Right lobe of liver (tissue), 6 donors: ENCODE measurements around the gene ULK4. TPM values are rescaled to one million over a fixed set of nuclear protein-coding genes. Genes with fewer than 3 reads are reported as not detected.
A peak's percentile ranks its signal among the peaks of the same experiment; 100 is the strongest.

Source experiments
- ATAC-seq, 4 donors: fragments of 200-7000 bp; cut with Tn5 transposase; one replicate each; pipeline ENCODE4 v1.9.1; 2020; ENCODE audit warnings: mild to moderate bottlenecking in 4 of 4, moderate library complexity in 4 of 4
- DNase-seq, 3 donors: peaks; one replicate each; pipeline ENCODE4 v3.0.0-alpha.2; 2020
- H3K27ac ChIP-seq, 3 donors: fragments of 200-600 bp; one replicate each; pipeline ENCODE4 v1.8.0; 2022
- H3K27me3 ChIP-seq, 2 donors: fragments of 200-600 bp; one replicate each; pipeline ENCODE4 v1.8.0; 2022
- H3K36me3 ChIP-seq, 4 donors: fragments of 200-600 bp; sonication (generic) in 1 of 4; one replicate each; pipeline versions ENCODE4 v1.5.1 to v1.8.0; 2017 to 2022; ENCODE audit warnings: control low read depth in 1 of 4
- H3K4me1 ChIP-seq, 4 donors: fragments of 200-600 bp; sonication (generic) in 1 of 4; one replicate each; pipeline versions ENCODE4 v1.5.1 to v1.8.0; 2017 to 2022; ENCODE audit warnings: control low read depth in 1 of 4
- H3K4me3 ChIP-seq, 3 donors: fragments of 200-600 bp; one replicate each; pipeline ENCODE4 v1.8.0; 2022
- H3K9me3 ChIP-seq, 4 donors: fragments of 200-600 bp; sonication (generic) in 1 of 4; one replicate each; pipeline versions ENCODE4 v1.5.1 to v1.8.0; 2017 to 2022; ENCODE audit warnings: control low read depth in 1 of 4
- CTCF ChIP-seq, 4 donors: fragments of 200-600 bp in 3 of 4; fragments of 450-650 bp in 1 of 4; IDR thresholded peaks; one replicate each; pipeline versions ENCODE4 v1.5.1 to v1.8.0; 2016 to 2022; ENCODE audit warnings: antibody characterized with exemption in 4 of 4, mild to moderate bottlenecking in 2 of 4
- POLR2A ChIP-seq: fragments of 450-650 bp; IDR thresholded peaks from one replicate; pipeline ENCODE4 v1.6.1; 2017; ENCODE audit warnings: antibody characterized with exemption, mild to moderate bottlenecking
- WGBS: methylation state at CpG from one replicate; pipeline ENCODE4 v1.1.6; 2018; ENCODE audit warnings: low coverage, low lambda C conversion rate; ENCODE audit not compliant: insufficient coverage; ENCODE audit errors: missing lambda C conversion rate; 5-methylcytosine and 5-hydroxymethylcytosine counted together
- intact Hi-C, 2 donors: fragments of 100-400 bp; cut with DNase I; formaldehyde crosslinking; loops; one replicate each; pipeline versions ENCODE4 v1.11.2 to v1.14.1; 2022
- total RNA-seq, 6 experiments: library from RNA; depleted of rRNA in 2 of 6; stranded (reverse); fragments of >200 nt in 2 of 6; fragmentation: NEBNext Ultra II Directional in 3 of 6; extraction: Animal tissue kit (Norgen Biotek cat#: 25700) in 3 of 6; gene quantifications; one replicate each; pipeline versions ENCODE4 v1.1.0 to v1.2.4, GENCODE V29; 2016 to 2023
- donor health status: DM: no; HTN: yes; CAD: no.
- donor health status: DM: no; HTN: no; CAD: no.
- donor health status: DM: no; HTN: no; CAD: no.
- donor health status: DM: no; HTN: yes; CAD: no.
- donor health status: DM: no; HTN: yes; CAD: no.

Gene ULK4
- total RNA-seq, 6 experiments from 2014 or later = 2.8 to 5.6 (median 4.9) TPM

- WGBS = 59% methylated on average over 10 of the region's 11 CpGs
Measured at GRCh38 chr3:41836360-41837134, 125.4 kb downstream of the ULK4 start.

GRCh38 chr3:41833628-41834027 is 128.3 kb downstream of the ULK4 start:
- intact Hi-C loops = no loop called here
- no peaks in the 10 kb centered on the region for H3K27me3 ChIP-seq
- no peak overlapping the region for H3K27ac ChIP-seq
- 88% methylated on average over 3 of the region's 3 CpGs for WGBS
- DNase-seq = no peak
- TF ChIP-seq CTCF (IDR thresholded peaks at IDR 0.05) (no peak), POLR2A (no peak)
- no peak overlapping the region for H3K4me3 ChIP-seq
- no peak for ATAC-seq
- no peaks in the 10 kb centered on the region for H3K4me1 ChIP-seq
- H3K36me3 ChIP-seq = no peaks in the 10 kb centered on the region
- H3K9me3 ChIP-seq = no peaks in the 10 kb centered on the region

More at GRCh38 chr3:41836360-41837134, 125.4 kb downstream of the ULK4 start:
- intact Hi-C loops = no loop called here
- Histone ChIP-seq H3K9me3 (no peaks in the 10 kb centered on the region), H3K36me3 (no peaks in the 10 kb centered on the region), H3K27me3 (no peaks in the 10 kb centered on the region), H3K4me3 (no peak overlapping the region), H3K4me1 (no peaks in the 10 kb centered on the region), H3K27ac (no peak overlapping the region)
- TF ChIP-seq CTCF (IDR thresholded peaks at IDR 0.05) = no peak
- TF ChIP-seq POLR2A = no peak
- no peak for DNase-seq
- no peak for ATAC-seq

GRCh38 chr3:41819236-41819635 is 142.7 kb downstream of the ULK4 start:
- TF ChIP-seq POLR2A (no peak), CTCF (IDR thresholded peaks at IDR 0.05) (no peak)
- Histone ChIP-seq H3K4me3 (no peak overlapping the region), H3K4me1 (no peaks in the 10 kb centered on the region), H3K9me3 (no peaks in the 10 kb centered on the region), H3K27ac (no peak overlapping the region), H3K36me3 (no peaks in the 10 kb centered on the region), H3K27me3 (no peaks in the 10 kb centered on the region)
- no peak for DNase-seq
- WGBS = 63% methylated on average over 3 of the region's 3 CpGs
- no peak for ATAC-seq
- intact Hi-C loops = no loop called here

- Histone ChIP-seq H3K36me3 (no peaks in the 10 kb centered on the region), H3K4me1 (peaks cover 0 to 5% (median 0%) of the 10 kb centered on the region in 4 donors), H3K9me3 (no peaks in the 10 kb centered on the region), H3K4me3 (no peak overlapping the region), H3K27ac (no peak overlapping the region), H3K27me3 (no peaks in the 10 kb centered on the region)
- peak; percentile 35 to 72 (median 60) for ATAC-seq
- intact Hi-C loops = no loop called here
- no peak for DNase-seq
- TF ChIP-seq CTCF (IDR thresholded peaks at IDR 0.05) (no peak), POLR2A (no peak)
- WGBS = 55% methylated on average over 4 of the region's 8 CpGs
Measured at GRCh38 chr3:41808618-41809017, 153.3 kb downstream of the ULK4 start.
